Hepatocyte (in vitro differentiated cells): ENCODE measurements around the gene MFSD6.

Experiments
- EZH2 ChIP-seq: fragments of 200-600 bp; sonication (generic); IDR thresholded peaks from 2 replicates; pipeline ENCODE4 v1.6.1; 2016; ENCODE audit warnings: antibody characterized with exemption, mild to moderate bottlenecking, borderline replicate concordance
- TF ChIP-seq, protein P1 (sequence below): fragments of 200-600 bp; sonication (generic); IDR thresholded peaks from 2 replicates; pipeline ENCODE4 v1.5.1; 2016; ENCODE audit warnings: antibody characterized with exemption, mild to moderate bottlenecking; ENCODE audit not compliant: poor library complexity

GRCh38 chr2:190435031-190435670 is 27.0 kb downstream of the MFSD6 start:
- TF ChIP-seq, protein P1, sequence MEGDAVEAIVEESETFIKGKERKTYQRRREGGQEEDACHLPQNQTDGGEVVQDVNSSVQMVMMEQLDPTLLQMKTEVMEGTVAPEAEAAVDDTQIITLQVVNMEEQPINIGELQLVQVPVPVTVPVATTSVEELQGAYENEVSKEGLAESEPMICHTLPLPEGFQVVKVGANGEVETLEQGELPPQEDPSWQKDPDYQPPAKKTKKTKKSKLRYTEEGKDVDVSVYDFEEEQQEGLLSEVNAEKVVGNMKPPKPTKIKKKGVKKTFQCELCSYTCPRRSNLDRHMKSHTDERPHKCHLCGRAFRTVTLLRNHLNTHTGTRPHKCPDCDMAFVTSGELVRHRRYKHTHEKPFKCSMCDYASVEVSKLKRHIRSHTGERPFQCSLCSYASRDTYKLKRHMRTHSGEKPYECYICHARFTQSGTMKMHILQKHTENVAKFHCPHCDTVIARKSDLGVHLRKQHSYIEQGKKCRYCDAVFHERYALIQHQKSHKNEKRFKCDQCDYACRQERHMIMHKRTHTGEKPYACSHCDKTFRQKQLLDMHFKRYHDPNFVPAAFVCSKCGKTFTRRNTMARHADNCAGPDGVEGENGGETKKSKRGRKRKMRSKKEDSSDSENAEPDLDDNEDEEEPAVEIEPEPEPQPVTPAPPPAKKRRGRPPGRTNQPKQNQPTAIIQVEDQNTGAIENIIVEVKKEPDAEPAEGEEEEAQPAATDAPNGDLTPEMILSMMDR, result no peak
- no peak for TF ChIP-seq EZH2
